ENCODE results near the gene AKTIP.
A peak's percentile ranks its signal among the peaks of the same experiment; 100 is the strongest.
"Not testable (repeated sequence)": the region's sequence is repeated elsewhere in the genome, so short reads cannot be mapped to it uniquely, and the experiment has no call there.

The AKTIP gene

DNA sequence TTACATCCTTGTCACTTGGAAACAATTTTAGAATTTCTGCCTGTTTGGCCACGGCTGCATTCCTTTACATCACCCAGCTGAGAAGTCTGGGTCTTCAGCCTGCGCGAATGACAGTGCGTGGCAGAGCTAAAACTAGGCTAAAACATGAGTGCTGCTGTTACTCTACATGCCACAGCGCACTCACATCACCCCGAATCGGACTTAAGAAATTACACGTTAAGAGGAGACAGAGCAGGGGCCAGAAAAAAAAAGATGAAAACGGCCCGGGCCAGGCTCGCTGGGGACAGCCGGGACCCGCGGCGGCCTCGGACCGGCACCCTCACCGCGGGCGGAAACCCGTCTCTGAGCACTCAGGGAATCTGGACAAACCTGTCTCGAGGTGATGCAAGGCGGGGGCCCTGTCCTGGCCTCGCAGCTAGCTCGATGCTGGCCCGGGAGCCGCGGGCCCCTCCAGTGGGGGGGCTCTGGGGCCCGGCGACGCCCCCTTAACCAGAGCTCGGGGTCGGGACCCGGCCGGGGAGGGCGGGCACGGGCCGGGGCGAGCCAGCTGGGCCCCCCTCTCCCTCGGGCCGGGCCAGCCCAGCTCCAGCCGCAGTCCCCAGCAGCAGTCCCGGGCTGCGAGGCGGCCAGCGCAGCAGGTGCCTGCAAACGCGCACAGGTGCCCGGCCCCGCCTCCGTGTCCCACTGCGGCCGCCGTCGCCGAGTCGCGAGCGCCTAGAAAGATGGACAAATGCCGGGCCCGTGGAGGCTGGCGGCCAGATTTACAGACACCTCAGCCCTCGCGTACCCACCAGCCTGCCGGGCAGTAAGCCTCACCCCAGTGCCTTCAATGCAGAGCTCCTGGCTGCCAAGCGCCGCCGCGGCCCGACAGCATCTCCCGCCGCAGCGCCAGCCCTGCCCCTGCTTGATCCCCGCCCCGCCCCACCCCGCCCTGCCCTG, at the start of gene AKTIP:
AKTIP (minus strand) TSS at position 879 of the 939 bp plus-strand sequence. CDS start 2,950 bp downstream, outside the sequence.
- peak; percentile 34 for DNase-seq

DNA sequence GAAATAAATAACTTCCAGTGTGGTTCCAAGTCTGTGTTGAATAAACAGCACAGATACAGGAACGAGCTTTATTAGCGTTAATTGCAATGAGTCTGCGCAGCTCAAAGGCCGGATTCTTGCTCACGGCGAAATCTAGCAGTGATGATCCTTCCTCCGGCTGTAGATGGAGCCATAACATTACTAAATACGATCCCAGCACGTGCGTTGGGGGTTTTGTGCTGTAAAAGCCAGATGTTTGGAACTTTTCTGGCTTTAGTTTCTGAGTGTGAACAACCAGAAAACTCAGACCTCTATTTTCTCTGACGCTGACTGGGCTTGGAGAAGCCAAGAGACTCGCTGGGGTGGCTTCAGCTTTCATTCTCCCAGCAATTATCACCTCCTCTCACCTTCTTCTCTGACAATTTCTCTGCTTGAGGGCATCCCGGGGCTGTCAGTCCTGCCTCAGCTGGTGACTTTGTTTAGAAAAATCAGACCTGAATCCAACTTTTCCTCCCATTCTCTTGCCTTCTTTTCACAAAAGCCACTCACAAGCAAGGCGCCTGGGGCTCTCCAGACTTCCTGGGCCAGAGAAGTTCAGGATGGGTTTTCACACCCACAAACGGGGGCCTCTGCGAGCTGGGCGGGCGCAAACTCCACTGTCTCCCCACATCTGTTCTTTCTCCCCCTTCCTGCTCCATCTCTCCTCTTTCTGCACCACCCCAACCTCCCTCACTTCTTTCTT, 47.1 kb upstream of the AKTIP start:
- peak; percentile 90 for DNase-seq

DNA sequence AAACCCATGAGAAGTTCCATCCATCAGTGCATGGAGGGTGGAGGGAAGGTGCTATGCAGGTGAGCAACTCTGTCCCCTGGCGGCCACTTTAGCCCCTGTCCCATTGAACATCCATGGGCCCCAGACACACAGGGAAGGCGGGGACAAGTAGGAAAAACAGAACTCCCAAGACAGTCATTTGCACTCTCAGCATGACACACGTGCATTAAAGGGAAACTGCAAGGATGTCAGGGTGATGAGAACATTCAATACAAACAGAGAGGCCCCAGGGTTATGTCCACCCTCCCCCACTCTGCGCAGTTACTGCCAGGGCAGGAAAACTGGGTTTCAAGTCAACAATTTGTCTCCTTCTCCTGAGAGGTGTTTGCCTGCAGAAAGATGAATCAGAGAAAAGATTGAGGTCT, 44.0 kb upstream of the AKTIP start:
- peak; percentile 55 for DNase-seq

DNA sequence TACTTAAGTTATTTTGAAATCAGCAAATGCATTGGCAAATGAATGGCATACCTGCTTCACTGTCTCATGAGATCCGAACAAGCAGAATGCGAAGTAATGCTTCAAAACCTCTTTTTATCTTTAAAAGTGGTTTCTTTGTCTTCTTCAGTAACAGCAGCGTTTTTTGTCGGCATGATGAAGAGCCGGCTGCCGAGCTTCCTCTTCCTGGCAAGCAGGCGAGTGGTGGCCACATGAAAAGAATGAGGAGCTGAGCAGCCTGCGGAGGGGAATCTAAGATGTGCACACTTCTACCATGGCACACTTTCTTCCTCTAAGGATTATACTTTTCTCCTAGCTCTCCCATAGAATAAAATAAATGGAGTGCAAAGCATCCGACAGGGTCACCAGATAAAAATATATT, 42.4 kb upstream of the AKTIP start:
- DNase-seq: no peak

DNA sequence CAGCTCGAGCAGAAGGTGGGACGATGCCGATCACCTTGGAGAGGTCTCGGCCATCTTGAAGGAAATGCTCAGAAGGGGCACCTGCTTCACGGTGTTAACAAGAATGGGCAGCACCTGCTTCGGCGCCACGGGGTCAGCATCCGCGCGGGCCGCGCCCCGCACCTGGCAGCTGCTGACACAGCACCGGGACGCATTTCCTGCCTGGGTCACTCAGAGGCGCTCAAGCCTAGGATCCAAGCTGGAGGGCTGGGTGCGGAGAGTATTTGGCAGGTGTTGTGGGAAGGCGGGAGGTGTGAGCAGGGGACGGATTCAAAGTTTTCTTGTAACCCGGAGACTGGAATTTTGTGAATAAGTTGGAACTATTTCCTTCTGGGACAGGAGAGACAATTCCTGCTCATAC, 39.3 kb upstream of the AKTIP start:
- DNase-seq: no peak

DNA sequence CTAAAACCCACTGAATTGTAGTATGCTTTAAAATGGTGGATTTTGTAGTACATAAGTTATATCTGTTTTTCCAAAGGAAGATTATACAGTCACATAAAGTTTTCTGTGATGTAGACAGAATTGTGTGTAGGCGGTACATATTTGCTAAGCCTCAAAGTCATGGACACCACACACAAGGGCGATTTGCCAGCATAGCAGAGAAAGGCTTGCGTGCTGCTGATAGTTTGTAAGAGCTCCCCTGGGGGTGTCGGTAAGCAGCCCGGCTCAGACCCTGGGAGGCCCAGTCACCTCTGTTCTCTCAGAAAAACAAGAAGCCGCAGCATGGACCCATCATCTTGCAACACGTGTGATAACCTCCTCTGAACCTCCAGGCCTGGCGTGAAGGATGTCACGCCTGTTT, 38.3 kb upstream of the AKTIP start:
- peak; percentile 79 for DNase-seq

DNA sequence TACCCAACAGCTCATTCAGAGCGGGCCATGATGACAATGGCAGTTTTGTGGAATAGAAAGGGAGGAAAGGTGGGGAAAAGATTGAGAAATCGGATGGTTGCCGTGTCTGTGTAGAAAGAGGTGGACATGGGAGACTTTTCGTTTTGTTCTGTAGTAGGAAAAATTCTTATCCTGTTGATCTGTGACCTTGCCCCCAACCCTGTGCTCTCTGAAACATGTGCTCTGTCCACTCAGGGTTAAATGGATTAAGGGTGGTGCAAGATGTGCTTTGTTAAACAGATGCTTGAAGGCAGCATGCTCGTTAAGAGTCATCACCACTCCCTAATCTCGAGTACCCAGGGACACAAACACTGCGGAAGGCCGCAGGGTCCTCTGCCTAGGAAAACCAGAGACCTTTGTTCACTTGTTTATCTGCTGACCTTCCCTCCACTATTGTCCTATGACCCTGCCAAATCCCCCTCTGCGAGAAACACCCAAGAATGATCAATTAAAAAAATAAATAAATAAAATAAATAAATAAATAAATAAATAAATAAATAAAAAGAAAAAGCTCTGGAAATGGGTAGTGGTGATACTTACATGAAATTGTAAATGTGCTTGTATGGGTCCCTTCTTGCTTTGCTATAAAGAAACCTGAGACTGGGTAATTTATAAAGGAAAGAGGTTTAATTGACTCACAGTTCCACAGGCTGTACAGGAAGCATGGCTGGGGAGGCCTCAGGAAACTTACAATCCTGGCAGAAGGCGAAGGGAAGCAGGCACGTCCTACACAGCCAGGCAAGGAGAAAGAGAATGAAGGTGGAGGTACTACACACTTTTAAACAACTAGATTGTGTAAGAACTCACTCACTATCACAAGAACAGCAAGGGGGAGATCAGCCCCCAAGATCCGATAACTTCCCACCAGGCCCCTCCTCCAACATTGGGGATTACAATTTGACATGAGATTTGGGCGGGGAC, 37.0 kb upstream of the AKTIP start:
- not testable (repeated sequence) for DNase-seq

DNA sequence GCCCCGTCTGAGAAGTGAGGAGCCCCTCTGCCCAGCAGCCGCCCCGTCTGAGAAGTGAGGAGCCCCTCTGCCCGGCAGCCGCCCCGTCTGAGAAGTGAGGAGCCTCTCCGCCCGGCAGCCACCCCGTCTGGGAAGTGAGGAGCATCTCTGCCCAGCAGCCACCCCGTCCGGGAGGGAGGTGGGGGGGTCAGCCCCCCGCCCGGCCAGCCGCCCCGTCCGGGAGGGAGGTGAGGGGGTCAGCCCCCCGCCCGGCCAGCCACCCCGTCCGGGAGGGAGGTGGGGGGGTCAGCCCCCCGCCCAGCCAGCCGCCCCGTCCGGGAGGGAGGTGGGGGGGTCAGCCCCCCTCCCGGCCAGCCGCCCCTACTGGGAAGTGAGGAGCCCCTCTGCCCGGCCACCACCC, 36.3 kb upstream of the AKTIP start:
- not testable (repeated sequence) for DNase-seq

DNA sequence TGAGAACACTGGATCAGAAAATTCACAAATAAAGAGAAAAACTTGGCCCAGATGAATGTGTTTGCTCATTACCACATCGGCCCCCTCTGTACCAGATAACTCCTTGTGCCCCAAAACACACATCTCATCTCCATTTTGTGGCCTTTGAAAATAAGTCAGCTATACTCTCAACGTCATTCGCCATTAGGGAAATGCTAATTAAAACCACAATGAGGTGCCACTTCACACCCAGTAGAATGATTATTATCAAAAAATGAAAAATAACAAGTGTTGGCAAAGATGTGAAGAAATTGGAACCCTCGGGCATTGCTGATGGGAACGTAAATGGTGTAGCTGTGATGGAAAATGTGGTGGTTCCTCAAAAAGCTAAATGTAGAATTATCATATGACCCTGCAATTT, 34.6 kb upstream of the AKTIP start:
- DNase-seq: no peak

DNA sequence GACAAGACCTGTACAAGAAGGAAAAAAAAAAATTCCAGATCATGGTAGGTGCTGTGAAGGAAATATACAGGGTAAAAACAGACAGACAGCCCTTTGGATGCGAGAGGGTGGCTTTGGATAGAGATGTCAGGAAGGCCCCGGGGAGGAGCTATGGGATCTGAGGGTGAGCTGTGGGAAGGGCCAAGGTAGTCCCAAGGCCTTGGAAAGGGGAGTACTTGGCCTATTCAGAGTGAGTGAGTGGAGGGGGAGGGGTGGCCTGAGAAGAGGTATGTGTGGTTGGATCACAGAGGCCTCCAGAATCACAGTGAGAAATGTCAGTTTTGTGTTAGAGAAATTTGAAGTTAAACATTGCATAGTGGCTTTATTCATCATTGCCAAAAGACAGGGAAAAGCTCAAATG, 31.2 kb upstream of the AKTIP start:
- no peak for DNase-seq

DNA sequence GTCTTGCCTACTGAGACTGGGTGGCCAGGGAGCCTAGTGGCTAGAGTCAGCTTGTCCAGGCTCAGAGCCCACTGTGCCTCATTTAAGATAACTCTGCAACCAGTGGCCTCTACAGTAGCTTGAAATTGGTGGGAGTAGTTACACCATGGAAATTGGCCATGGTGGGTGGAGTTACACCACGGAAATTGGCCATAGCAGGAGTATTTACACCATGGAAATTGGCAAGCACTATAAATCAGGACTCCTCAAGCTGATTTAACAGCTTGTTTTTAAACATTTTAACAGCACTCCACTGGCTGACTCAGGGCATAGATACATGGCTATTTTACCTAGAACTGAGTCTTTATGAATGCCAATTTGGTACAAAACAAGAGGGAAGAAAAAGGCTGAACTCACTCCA, 27.7 kb upstream of the AKTIP start:
- no peak for DNase-seq

DNA sequence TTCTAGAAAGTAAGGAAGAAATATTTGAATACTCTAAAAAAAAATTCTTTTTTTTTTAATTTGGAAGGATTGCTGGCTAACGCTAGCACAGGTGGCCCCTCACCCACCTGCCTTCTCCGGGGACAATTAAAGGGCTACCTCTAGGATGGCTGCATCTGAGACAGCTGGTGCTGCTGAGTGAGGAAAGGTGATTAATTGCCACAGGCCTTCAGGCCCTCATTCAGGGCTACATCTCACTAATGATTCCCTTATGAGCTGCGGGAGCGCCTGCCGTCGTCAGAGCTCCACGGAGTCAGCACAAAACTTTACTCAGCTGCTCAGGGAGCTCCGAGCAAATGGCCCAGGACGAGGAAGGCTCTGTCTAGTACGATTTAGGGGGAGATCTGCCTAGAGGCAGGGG, 27.0 kb upstream of the AKTIP start:
- DNase-seq: no peak

DNA sequence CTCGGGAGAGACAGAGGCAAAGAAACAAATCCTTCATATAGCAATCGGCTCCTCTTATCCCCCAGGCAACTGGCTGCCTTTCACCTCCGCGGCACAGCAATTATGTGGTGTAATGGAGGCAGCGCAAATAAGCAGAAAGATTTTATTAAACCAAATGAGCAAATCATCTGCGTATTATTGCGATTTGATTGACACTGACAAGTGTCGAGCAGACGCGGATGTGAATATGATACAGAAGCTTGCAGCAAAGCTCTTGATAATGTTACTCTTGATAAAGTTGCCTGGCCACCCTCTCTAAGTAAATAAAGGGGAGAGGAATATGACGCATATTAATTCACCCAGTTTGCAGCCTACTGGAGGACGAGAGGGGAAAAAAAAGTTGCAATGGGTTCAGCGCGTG, 26.5 kb upstream of the AKTIP start:
- no peak for DNase-seq

DNA sequence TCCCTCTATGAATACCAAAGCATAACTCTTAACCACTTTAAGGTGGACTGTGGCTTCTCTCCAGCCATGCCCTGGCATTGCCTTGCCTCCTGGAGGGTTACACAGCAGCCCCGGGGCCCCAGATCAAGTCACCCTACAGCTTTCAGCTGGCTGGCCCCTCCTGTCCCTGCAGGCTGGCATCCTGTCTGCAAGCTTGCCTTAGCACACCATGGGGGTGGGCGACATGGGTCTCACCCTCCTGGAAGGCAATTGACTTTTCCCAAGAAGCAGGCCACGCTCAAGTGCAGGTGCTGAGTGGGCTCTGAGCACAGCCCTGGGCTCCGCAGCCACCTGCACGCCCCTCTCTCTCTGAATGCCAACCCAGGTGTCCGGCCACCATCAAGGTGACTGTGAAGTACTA, 25.8 kb upstream of the AKTIP start:
- DNase-seq: no peak

DNA sequence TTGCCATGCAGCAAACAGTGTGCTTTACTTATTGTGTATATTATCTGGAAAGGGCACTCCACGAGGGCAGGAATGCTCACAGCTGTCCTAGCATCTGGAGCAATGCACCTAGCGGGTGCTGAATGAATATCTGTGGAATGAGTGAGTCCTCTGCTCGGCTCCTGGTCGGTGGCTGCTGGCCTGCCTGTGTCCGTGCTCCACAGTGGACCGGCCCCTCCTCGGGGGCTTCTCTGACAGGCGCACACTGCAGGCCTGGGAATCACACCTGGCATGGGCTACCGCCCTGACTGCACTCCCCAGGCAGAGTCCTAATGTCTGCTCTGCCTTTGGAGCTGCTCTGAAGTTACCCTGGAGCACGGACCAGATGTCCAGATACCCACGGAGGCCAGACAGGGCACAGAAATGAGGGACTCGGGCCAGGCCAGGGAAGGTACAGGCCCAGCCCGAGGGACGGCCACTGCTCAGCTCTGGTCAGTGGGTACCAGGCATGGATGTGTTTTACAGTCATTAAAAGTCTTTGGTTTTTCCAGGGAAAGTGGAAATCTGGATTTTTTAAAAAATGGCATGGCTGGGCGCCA, 21.1 kb upstream of the AKTIP start:
- no peak for DNase-seq

DNA sequence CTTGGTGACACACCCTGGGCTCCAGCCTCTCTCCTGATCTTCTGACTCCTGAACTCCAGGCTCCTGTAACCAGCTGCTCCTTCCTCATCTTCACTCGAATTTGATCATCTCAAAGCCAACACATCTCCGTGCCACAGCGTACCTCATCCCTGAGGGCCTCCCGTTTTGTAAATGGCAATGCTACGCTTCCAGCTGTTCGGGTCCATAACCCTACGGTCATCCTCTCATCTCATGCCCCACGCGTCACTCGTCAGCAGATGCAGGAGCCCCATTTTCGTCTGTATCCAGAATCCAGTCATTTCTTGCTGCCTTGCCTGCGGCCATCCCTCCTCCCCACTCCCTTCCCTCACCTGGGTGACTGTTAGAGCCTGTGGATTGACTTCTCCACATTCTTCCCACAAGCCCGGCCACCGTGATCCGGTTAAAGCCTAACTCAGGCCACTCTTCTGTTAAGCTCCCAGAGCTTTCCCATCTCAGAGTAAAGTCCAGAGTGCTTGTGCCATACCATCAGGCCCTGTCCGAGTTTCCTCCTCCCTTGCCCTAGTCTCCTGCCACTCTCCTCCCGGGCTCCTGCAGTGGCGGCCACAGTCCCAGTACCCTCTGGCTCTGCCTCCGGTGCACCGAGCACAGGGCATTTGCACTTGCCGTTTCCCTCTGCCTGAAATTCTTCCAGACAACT, 20.3 kb upstream of the AKTIP start:
- DNase-seq: no peak

DNA sequence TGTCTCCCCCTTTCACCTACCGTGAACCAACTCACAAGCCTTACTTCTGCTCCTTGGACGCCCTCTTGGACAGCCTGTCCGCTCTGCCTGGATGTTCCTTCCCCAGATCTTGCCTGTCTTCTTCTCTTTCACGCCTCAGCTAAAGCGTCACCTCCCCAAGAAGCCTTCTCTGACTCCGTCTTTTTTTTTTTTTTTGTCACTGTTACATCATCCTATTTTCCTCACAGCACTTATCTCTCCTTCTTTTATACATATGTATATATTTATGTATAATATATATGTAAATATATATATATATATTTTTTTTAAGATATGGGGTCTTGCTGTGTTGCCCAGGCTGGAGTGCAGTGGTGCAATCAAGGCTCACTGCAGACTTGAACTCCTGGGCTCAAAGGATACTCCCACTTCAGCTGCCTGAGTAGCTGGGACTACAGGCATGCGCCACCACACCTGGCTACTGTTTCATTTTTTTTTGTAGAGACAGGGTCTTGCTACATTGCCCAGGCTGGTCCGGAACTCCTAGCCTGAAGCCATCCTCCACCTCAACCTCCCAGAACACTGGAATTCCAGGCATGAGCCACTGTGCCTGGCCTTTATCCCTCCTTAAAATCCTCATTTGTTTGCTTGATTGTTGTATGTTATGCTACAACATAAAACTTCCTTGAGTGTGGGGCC, 16.5 kb upstream of the AKTIP start:
- DNase-seq: no peak

DNA sequence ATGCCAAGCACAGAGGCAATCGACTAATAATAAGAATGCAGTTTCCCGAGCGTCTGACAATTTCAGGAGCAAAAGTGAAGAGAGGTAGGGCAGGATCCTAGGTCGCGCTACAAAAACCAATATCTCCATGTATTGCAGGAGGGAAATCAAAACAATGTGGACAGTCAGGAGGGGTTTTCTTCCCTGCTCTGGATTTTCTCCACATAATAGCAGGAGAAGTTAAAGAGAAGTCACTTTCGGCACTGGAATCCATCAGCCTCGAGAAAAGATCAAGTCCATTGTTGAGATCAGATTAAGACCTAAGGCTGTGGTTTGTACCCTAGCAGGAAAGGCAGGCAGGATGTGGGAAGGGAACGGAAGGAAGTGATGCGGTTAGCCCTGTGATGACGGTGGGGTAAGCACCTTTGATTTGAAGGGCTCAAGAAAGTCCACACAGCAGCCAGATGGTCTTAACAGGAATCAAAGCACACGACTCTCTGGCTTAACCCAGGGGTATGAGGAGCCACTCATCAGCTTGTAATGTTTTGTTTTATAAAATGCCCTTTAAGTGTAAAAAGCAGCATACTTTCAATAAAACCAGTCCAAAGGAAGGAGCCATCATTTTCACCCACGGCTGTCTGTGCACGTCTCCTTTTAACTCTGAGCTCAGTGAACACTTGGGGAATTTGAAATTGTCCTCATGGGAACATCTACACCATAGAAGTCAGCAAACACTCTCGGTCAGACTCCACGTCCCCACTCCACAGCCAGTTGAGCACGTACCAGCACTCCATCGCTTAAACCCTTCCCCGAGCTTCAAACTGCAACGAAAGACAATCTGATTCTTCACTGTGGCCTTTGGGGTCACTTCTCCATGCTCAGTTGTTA, 15.8 kb upstream of the AKTIP start:
- peak; percentile 63 for DNase-seq

DNA sequence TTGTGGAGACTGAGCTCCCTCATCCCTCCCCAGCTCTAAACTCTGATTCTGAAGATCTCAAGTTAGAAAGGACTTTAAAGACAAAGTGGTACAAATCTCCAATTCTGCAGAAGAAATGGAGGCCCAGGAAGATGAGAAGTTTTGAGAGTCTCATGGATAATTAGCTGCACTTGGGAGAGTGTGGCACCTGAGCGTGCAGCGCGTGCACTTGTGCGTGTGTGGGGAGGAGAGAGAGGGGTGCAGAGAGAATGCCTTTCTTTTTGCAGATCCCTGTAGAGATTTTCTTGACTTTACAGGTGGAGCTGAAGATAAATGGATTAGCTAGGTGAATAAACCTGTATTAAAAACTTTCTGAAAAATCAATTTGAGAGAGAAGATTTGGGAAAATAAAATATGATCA, 14.8 kb upstream of the AKTIP start:
- no peak for DNase-seq

DNA sequence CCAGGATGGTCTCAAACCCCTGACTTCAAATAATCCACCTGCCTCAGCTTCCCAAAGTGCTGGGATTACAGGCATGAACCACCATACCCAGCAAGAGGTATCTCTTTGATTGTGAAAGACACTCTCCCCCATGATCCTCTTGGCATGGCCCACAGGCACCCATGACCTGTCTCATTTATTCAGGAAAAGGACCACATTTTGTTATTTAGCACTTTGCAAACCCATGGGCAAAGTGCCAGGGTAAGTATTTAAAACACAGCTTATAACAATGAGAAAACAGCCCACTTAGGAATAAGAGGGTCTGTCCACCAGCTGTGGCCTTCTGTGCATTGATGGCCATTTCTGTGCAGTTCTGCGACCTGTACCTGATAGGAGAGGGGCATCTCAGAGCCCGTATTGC, 12.8 kb upstream of the AKTIP start:
- no peak for DNase-seq
